ENCODE results near the gene COBL.
"Not testable (repeated sequence)": the region's sequence is repeated elsewhere in the genome, so short reads cannot be mapped to it uniquely, and the experiment has no call there.

Gene COBL

DNA sequence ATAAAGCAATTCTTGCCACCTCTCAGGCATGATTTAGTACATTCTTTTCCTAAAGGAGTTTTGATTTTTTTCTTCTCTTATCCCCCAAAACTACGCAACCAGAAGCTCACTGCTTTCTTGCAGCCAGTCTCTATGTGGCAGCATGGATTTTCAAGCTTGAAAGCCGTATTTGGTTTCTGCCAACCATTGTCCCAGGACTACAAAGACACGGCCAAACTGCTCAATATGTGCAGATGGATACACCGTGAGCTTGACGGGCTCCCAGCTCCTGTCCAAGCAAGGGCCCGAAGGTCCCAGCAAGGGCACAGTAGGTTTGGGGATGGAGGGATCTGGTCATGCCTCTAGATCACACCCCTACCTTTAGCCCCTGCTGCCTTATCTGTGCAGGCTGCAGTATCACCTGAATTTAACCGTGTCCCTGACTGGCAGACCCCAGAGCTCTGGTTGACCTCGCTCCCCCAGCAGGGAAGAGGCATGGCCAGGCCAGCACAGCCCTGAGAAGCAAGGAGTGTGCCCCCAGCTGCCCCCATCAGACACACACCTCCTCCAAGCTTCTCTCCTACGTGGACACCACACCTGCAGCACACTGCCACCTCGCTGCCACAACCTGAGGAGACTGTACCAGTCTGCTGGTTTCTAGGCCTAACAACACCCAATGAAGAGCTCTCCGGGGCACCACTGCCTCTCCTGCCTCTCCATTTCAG is 86.8 kb downstream of the COBL start:
- DNase-seq: no peak

DNA sequence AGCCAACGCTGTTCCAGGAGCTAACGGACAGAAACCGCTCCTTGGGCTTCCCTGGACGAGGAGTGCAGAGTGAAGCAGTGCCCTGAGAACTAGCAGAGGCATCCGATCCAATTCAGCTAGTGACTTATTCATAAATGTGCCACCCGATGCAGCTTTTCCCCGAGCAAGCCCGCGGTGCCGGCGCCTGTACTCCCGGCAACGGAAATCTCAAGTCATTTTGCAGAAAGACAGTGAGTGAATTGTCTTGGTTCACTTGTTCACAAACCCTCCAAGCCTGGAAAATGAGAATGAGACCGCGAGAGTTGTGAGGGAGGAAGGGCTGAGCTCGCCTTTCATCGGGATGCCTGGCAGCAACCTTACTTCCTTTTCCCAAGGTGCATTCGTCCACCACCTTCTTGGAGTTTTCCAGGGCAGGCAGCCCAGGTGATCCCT is 87.5 kb downstream of the COBL start:
- no peak for DNase-seq

GRCh38 chr7:51228386-51228958 is 88.1 kb downstream of the COBL start:
- DNase-seq: no peak

- DNase-seq: no peak
Measured at GRCh38 chr7:51227861-51228260, 88.7 kb downstream of the COBL start.

DNA sequence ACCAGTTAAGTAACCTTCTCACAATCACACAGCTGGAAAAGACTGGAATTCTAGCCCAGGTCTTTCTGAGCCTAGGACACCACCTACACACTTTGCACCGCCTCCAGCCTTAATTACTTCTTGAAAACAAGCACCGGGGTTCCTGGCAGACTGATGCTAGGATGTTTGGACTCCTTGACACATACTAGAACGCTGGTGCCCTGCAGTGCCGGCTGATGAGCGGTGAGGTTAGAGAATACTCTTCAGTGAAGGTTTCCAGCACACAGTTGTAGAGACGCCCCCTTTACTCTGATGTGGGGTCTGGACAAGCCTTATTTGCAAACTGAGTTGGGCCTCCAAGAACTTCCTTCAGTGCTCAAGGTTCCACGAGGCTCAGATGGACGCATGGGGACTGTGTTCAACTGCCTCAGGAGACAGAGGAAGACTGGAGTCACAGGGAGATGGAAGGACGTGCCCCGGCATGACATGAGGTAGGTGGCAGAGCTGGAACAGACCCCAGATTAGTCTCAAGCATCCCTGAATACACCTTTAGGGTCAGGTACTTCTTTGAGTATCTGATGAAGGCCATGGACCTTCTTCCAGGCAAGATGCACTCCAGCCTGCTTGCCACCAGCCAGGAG is 89.6 kb downstream of the COBL start:
- DNase-seq: no peak

GRCh38 chr7:51226063-51226755 is 90.4 kb downstream of the COBL start:
- DNase-seq: no peak

DNA sequence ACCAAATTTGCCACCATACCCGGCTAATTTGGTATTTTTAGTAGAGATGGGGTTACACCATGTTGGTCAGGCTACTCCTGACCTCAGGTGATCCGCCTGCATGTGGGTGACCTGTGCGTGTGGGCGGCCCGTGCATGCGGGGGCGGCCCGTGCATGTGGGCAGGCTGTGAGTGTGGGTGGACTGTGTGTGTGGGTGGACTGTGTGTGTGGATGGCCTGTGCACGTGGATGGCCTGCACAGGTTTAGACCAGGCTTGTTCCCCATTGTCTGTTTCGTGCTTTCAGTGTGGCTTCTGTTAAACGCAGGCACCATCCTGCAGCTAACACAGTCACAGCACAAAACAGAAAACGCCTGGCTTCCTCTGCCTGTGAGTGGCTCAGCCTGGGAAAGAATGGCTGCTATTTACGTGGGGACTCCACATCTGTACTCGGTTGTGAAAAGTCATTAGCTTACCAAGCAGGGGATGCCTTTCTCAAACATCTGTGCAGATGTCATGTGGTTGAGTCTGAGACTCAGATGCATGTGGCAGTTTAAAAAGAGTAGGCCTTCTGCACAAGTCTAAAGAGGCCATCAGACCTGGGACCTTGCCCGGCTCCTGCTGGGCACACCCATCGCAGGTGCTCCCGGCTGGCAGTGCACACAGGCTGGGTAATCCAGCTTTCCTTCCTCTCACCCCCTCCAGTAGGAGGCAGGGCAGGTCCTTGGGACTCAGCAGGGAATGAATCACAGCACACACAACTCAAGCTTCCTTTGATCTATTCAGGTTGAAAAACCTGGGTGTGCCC is 91.6 kb downstream of the COBL start:
- DNase-seq: no peak

GRCh38 chr7:51223505-51223904 is 93.1 kb downstream of the COBL start:
- DNase-seq: no peak

DNA sequence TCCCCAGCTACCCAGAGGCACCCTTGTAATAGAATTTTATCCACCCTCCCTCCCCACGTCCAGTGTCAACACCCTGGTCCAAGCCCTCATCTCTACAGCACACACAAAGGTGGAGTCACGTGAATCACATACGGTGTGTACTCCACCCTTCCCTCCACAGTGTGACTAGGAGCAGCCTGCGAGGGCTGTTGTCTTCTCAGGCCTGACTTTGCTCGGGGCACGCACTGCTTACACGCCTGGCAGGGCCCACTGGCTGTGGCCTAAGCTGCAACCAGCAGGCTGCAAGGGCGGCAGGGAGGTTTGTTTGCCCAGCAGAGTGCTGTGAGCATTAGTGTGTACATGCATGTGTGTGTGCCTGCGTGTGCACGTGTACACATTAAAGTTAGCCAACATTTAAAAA is 93.7 kb downstream of the COBL start:
- no peak for DNase-seq

- DNase-seq: no peak
Measured at GRCh38 chr7:51220226-51220625, 96.4 kb downstream of the COBL start.

- DNase-seq: no peak
Measured at GRCh38 chr7:51219261-51219988, 97.2 kb downstream of the COBL start.

DNA sequence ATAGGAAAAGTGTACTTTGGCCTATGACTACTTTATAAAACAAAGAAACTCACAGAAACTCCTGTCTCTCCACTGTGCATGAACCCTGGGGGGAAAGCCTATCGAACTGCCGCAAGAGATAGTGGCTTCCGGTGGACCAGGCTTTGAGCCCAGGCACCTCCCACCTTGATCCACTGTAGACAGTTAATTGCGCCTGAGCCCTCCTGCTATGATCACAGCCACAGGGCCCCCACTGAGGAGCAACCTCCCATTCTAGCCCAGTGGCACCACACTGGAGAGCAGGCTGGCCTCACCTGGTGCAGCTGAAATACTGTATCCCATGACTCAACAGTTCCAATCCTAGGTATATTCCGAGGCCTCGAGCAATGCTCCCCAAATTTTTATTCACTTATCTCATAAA is 98.8 kb downstream of the COBL start:
- DNase-seq: no peak

DNA sequence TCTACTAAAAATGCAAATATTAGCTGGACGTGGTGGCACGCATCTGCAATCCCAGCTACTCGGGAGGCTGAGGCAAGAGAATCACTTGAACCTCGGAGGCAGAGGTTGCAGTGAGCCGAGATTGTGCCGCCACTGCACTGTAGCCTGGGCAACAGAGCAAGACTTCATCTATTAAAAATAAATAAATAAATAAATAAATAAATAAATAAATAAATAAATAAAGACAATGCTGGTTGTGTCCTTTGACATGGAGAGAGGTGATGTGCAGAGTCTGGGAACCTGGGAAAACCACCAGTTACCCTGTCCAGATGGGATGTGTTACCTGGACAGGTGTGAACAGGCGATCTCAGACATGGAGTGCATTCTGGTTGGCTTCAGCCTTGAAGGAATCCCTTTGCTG is 102.5 kb downstream of the COBL start:
- no peak for DNase-seq

GRCh38 chr7:51213618-51214017 is 103.0 kb downstream of the COBL start:
- no peak for DNase-seq

DNA sequence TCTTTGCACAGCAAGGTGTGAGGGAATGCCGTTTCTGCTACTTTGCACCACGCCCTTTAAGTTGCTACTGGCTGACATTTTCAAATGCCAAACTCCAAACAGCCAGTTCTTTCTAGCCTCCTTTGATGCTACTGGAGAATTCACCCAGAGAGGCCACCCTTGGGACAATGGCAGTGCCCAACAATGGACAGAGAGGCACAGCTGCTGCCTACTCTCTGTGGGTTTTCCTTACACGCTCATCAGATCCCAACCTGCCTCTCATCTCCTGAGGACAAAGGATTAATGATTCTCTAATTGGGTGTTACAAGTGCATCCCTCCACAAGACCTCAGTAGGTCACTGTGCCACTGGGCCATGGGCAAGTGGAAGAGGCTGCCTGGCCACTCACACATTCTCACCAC is 105.8 kb downstream of the COBL start:
- DNase-seq: no peak

DNA sequence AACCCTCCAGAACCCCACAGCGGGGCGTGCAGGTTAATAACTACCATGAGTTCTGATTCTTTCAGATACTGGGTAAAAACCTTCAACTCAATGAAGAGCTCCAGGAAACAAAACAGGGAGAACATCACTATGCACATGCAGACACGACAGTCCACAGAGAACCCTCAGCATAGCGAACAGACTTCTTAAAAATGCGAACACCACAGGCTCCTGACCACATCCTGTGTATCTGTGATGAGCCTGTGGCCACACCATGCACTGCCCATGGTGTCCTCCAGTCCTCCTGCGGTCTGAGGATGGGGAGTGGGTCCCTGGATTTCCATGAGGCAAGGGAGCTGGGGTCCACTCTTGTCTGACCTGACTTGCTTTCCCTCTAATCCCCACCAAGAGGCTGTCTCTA is 107.2 kb downstream of the COBL start:
- no peak for DNase-seq

DNA sequence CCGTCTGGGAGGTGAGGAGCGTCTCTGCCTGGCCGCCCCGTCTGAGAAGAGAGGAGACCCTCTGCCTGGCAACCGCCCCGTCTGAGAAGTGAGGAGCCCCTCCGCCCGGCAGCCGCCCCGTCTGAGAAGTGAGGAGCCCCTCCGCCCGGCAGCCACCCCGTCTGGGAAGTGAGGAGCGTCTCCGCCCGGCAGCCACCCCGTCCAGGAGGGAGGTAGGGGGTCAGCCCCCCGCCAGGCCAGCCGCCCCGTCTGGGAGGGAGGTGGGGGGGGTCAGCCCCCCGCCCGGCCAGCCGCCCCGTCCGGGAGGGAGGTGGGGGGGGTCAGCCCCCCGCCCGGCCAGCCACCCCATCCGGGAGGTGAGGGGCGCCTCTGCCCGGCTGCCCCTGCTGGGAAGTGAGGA is 108.5 kb downstream of the COBL start:
- DNase-seq: not testable (repeated sequence)

DNA sequence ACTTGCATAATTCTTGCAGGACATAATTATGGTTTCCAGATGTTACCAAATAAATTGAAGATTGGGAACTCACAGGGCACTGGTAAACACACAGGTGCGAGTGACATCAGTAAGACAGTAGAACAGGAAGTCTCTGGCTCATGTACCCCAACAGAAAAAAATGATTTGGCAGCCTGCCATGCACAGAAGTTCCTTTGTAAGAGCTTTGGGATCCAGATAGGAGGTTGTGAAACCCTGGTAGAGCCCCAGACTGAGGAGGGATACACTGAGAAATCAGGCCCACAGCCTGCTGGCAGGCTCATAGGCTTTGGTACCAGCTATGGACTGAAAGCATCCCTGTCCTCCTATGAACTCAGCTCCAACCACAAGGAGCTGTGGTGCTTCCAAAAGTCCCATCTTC is 118.0 kb downstream of the COBL start:
- DNase-seq: no peak

GRCh38 chr7:51190969-51191368 is 125.6 kb downstream of the COBL start:
- no peak for DNase-seq

DNA sequence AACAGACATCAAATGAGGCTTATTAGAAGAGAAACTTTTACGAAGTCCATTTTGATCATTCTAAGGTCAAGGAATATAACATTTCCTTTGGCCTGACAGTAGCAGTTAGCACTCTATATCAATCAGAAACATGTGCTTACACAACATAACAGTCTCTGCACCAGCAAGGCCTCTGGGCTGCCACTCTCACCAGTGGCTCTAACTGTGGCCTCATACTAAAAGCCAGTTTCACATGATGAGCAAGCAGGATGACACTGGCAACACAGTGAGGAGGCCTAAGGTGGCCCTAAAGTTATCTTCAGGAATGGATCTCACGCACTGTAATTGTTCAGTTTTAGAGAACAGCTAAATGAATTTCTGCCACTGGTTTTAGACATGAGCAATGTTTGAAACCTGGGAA is 126.8 kb downstream of the COBL start:
- DNase-seq: no peak

DNA sequence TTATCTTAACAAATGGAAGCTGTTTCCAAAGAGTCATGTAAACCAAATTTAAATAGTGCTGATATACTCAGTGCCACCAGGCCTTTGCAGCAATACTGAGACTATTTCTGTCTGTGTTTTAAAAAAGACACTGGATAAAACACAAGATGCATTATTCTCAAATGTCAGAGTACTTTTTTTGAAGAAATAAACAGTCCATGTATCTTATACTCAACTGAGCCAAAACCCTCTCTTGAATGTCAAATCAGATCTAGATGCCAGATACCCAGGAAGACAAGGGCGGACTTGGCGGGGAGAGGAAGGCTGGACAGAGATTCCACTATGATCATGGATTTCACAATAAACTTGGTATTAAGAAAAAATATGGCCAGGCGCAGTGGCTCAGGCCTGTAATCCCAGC is 127.6 kb downstream of the COBL start:
- DNase-seq: no peak

GRCh38 chr7:51187941-51188340 is 128.7 kb downstream of the COBL start:
- DNase-seq: peak; percentile 31

Measured in left hindlimb (tissue), 1 donor.